H9 (cell line): ENCODE data around the gene PFDN4. TPM values are rescaled to one million over a fixed set of nuclear protein-coding genes. Genes with fewer than 3 reads are reported as not detected.
A peak's percentile ranks its signal among the peaks of the same experiment; 100 is the strongest.

Experiments used
- DNase-seq: peaks from one replicate; pipeline ENCODE4 v3.0.0-alpha.2; 2017
- H2AFZ ChIP-seq: one replicate; pipeline ENCODE4 v1.6.1; 2013; ENCODE audit warnings: mild to moderate bottlenecking, low read length, control low read depth, moderate library complexity
- H2AK5ac ChIP-seq: 2 replicates; pipeline ENCODE4 v1.6.1; 2013; ENCODE audit warnings: low read length, control low read depth, mixed read lengths; ENCODE audit not compliant: insufficient read length
- H2BK120ac ChIP-seq: one replicate; pipeline ENCODE4 v1.6.1; 2013; ENCODE audit warnings: low read depth, mild to moderate bottlenecking, low read length, control low read depth, inconsistent platforms; ENCODE audit not compliant: poor library complexity, severe bottlenecking
- H2BK12ac ChIP-seq: 2 replicates; pipeline ENCODE4 v1.6.1; 2013; ENCODE audit warnings: low read length, control low read depth, mixed read lengths, low read depth; ENCODE audit not compliant: insufficient read length
- H2BK15ac ChIP-seq: 2 replicates; pipeline ENCODE4 v1.6.1; 2013; ENCODE audit warnings: low read depth, low read length, control low read depth
- H2BK20ac ChIP-seq: one replicate; pipeline ENCODE4 v1.6.1; 2013; ENCODE audit warnings: low read depth, mild to moderate bottlenecking, low read length, control low read depth, inconsistent platforms; ENCODE audit not compliant: poor library complexity, severe bottlenecking
- H2BK5ac ChIP-seq: 2 replicates; pipeline ENCODE4 v1.6.1; 2013; ENCODE audit warnings: low read length, control low read depth, mixed read lengths; ENCODE audit not compliant: insufficient read length
- H3K14ac ChIP-seq: 2 replicates; pipeline ENCODE4 v1.6.1; 2013; ENCODE audit warnings: low read length, control low read depth; ENCODE audit not compliant: insufficient read depth
- H3K18ac ChIP-seq: 2 replicates; pipeline ENCODE4 v1.6.1; 2013; ENCODE audit warnings: low read depth, mild to moderate bottlenecking, mixed read lengths, low read length, control low read depth; ENCODE audit not compliant: insufficient read length
- H3K23ac ChIP-seq: 2 replicates; pipeline ENCODE4 v1.6.1; 2013; ENCODE audit warnings: low read length, control low read depth, mixed read lengths, low read depth; ENCODE audit not compliant: insufficient read length
- H3K23me2 ChIP-seq: 2 replicates; pipeline ENCODE4 v1.6.1; 2013; ENCODE audit warnings: low read depth, mild to moderate bottlenecking, mixed read lengths, low read length, control low read depth; ENCODE audit not compliant: insufficient read length, poor library complexity, severe bottlenecking
- H3K27ac ChIP-seq: 2 replicates; pipeline ENCODE4 v1.5.1; 2013; ENCODE audit warnings: low read length, control low read depth, mixed read lengths, low read depth; ENCODE audit not compliant: insufficient read length
- H3K27me3 ChIP-seq: 2 replicates; pipeline ENCODE4 v1.6.1; 2013; ENCODE audit warnings: low read length, control low read depth, inconsistent platforms; ENCODE audit not compliant: insufficient read depth
- H3K4ac ChIP-seq: 2 replicates; pipeline ENCODE4 v1.6.1; 2013; ENCODE audit warnings: low read depth, mild to moderate bottlenecking, control low read depth, inconsistent platforms, low read length, moderate library complexity
- H3K4me1 ChIP-seq: 2 replicates; pipeline ENCODE4 v1.6.1; 2013; ENCODE audit warnings: low read length, control low read depth, inconsistent platforms; ENCODE audit not compliant: insufficient read depth
- H3K4me2 ChIP-seq: 2 replicates; pipeline ENCODE4 v1.6.1; 2013; ENCODE audit warnings: low read length, control low read depth, mixed read lengths; ENCODE audit not compliant: insufficient read length, insufficient read depth
- H3K56ac ChIP-seq: 2 replicates; pipeline ENCODE4 v1.6.1; 2013; ENCODE audit warnings: low read depth, mild to moderate bottlenecking, mixed read lengths, low read length, control low read depth; ENCODE audit not compliant: insufficient read length
- H3K79me1 ChIP-seq: 2 replicates; pipeline ENCODE4 v1.6.1; 2013; ENCODE audit warnings: low read depth, mild to moderate bottlenecking, moderate library complexity, low read length, control low read depth, inconsistent platforms; ENCODE audit not compliant: insufficient read depth, poor library complexity, severe bottlenecking
- H3K79me2 ChIP-seq: 2 replicates; pipeline ENCODE4 v1.6.1; 2013; ENCODE audit warnings: low read length, control low read depth, inconsistent platforms; ENCODE audit not compliant: insufficient read depth
- H3K9ac ChIP-seq: 2 replicates; pipeline ENCODE4 v1.6.1; 2013; ENCODE audit warnings: low read length, control low read depth, mixed read lengths; ENCODE audit not compliant: insufficient read length; ENCODE audit errors: extremely low read depth
- H3K9me3 ChIP-seq: one replicate; pipeline ENCODE4 v1.6.1; 2013; ENCODE audit warnings: low read depth, low read length, inconsistent platforms; ENCODE audit not compliant: control insufficient read depth
- H3T11ph ChIP-seq: one replicate; pipeline ENCODE4 v1.6.1; 2013; ENCODE audit warnings: mild to moderate bottlenecking, low read length, control low read depth, inconsistent platforms
- H4K20me1 ChIP-seq: one replicate; pipeline ENCODE4 v1.6.1; 2013; ENCODE audit not compliant: control insufficient read depth, insufficient read length, insufficient read depth
- H4K5ac ChIP-seq: 2 replicates; pipeline ENCODE4 v1.6.1; 2013; ENCODE audit warnings: low read depth, mild to moderate bottlenecking, mixed read lengths, low read length, control low read depth; ENCODE audit not compliant: insufficient read length
- H4K8ac ChIP-seq: replicated peaks from 2 replicates; pipeline ENCODE4 v1.6.1; 2013; ENCODE audit warnings: low read length, control low read depth, mixed read lengths, low read depth; ENCODE audit not compliant: insufficient read length
- H4K91ac ChIP-seq: 2 replicates; pipeline ENCODE4 v1.6.1; 2013; ENCODE audit warnings: low read depth, mild to moderate bottlenecking, moderate library complexity, mixed read lengths, low read length, control low read depth; ENCODE audit not compliant: insufficient read length
- H3K27ac Mint-ChIP-seq, 3 experiments: 2 replicates in 2 of 3; 3 replicates in 1 of 3; pipeline ENCODE4 v1.8.0; 2020 to 2021; ENCODE audit warnings: mixed read lengths in 3 of 3, mild to moderate bottlenecking in 1 of 3, moderate library complexity in 1 of 3
- H3K27me3 Mint-ChIP-seq: 2 replicates; pipeline ENCODE4 v1.8.0; 2021; ENCODE audit warnings: low read depth, mild to moderate bottlenecking, moderate library complexity, mixed read lengths
- H3K36me3 Mint-ChIP-seq, 3 experiments: 2 replicates in 2 of 3; 3 replicates in 1 of 3; pipeline ENCODE4 v1.8.0; 2020 to 2021; ENCODE audit warnings: low read depth in 3 of 3, mixed read lengths in 3 of 3; ENCODE audit not compliant: insufficient read depth in 1 of 3
- H3K4me1 Mint-ChIP-seq, 2 experiments: 2 replicates each; pipeline ENCODE4 v1.8.0; 2020; ENCODE audit warnings: mixed read lengths in 2 of 2
- H3K4me3 Mint-ChIP-seq, 2 experiments: 2 replicates in 1 of 2; 3 replicates in 1 of 2; pipeline ENCODE4 v1.8.0; 2020 to 2021; ENCODE audit warnings: mild to moderate bottlenecking in 2 of 2, mixed read lengths in 2 of 2, moderate library complexity in 1 of 2
- H3K9me3 Mint-ChIP-seq, 2 experiments: 2 replicates in 1 of 2; 3 replicates in 1 of 2; pipeline ENCODE4 v1.8.0; 2020; ENCODE audit warnings: mild to moderate bottlenecking in 2 of 2, mixed read lengths in 2 of 2, moderate library complexity in 1 of 2
- CTCF ChIP-seq: fragments of 200-600 bp; sonication (generic); conservative IDR thresholded peaks from 3 replicates; pipeline ENCODE4 v1.8.0; 2021; ENCODE audit warnings: antibody characterized with exemption, mild to moderate bottlenecking
- WGBS: extraction: QIAGEN DNeasy Blood & Tissue Kit; methylation state at CpG from one replicate; pipeline ENCODE4 v1.1.7; 2013; ENCODE audit warnings: missing lambda C conversion rate, low lambda C conversion rate, mixed read lengths; ENCODE audit not compliant: insufficient read length; ENCODE audit errors: extremely low coverage; 5-methylcytosine and 5-hydroxymethylcytosine counted together
- long read RNA-seq: library from polyadenylated mRNA; unstranded; transcript quantifications from one replicate; pipeline ENCODE4 v2.0.0, GENCODE V29; 2020
- total RNA-seq: library from RNA; stranded (reverse); gene quantifications from 2 replicates; pipeline ENCODE4 v1.2.1, GENCODE V29; 2021

Gene PFDN4
- total RNA-seq = 69.1 and 73.6 TPM in 2 replicates
- long read RNA-seq, transcript PFDN4-201 (4 exons, 1,462 nt) = major isoform, 54 of 59 reads
- long read RNA-seq, partial matches to known transcripts = 4 of 59 reads
- long read RNA-seq, other reads (novel, unspliced or antisense) = 1 of 59 reads

GRCh38 chr20:54207743-54208547, at the start of gene PFDN4:
TSS of gene PFDN4 (plus strand) at chr20:54208087. CDS start at chr20:54208101, 14 bp downstream.
- H4K8ac ChIP-seq = no peak within 1 kb of the TSS
- DNase-seq = peak; percentile 86
- H2BK5ac ChIP-seq = peak within 1 kb of the TSS; percentile 100
- H3K27ac Mint-ChIP-seq = peak within 1 kb of the TSS; percentile 100
- H3K79me2 ChIP-seq = peaks cover 32% of the 10 kb centered on the region; the same call in 1 of the 2 replicates
- peak within 1 kb of the TSS; percentile 18 for H3K27ac ChIP-seq
- peak within 1 kb of the TSS; percentile 97 for H3K18ac ChIP-seq
- no peaks in the 10 kb centered on the region for H3K4me1 ChIP-seq
- H3K9me3 ChIP-seq = no peaks in the 10 kb centered on the region
- H3K4ac ChIP-seq = no peak within 1 kb of the TSS; the same call in 1 of the 2 replicates
- H3T11ph ChIP-seq = peak within 1 kb of the TSS; percentile 100
- TF ChIP-seq CTCF = peak; percentile 78
- peak within 1 kb of the TSS; percentile 98 for H2AFZ ChIP-seq
- H3K14ac ChIP-seq = peak within 1 kb of the TSS; percentile 100
- peak within 1 kb of the TSS; percentile 99 for H3K56ac ChIP-seq
- peak within 1 kb of the TSS; percentile 84 for H2BK12ac ChIP-seq
- peaks cover 17 to 18% of the 10 kb centered on the region in 2 experiments for H3K4me1 Mint-ChIP-seq
- peak within 1 kb of the TSS; percentile 94 to 97 for H3K4me3 Mint-ChIP-seq
- H3K36me3 Mint-ChIP-seq = peaks cover 8 to 24% (median 19%) of the 10 kb centered on the region in 3 experiments; a peak in 6 of 7 replicates
- H4K20me1 ChIP-seq = no peaks in the 10 kb centered on the region
- H3K9me3 Mint-ChIP-seq = no peaks in the 10 kb centered on the region
- peak within 1 kb of the TSS; percentile 88 for H3K4me2 ChIP-seq
- no peak within 1 kb of the TSS for H4K91ac ChIP-seq
- no peaks in the 10 kb centered on the region for H3K27me3 ChIP-seq
- peak within 1 kb of the TSS; percentile 98 for H3K9ac ChIP-seq
- no peak within 1 kb of the TSS for H2AK5ac ChIP-seq
- H3K79me1 ChIP-seq = no peaks in the 10 kb centered on the region
- no peaks in the 10 kb centered on the region for H3K27me3 Mint-ChIP-seq
- H3K23me2 ChIP-seq = peaks cover 7% of the 10 kb centered on the region
- no peak within 1 kb of the TSS for H2BK20ac ChIP-seq
- H3K23ac ChIP-seq = no peak within 1 kb of the TSS
- peak within 1 kb of the TSS; percentile 98 for H2BK120ac ChIP-seq
- peak within 1 kb of the TSS; percentile 98 for H4K5ac ChIP-seq
- H2BK15ac ChIP-seq = no peak within 1 kb of the TSS
- WGBS = no CpG with 5 or more reads among the region's 76 CpGs
